ENCODE results near the gene TMTC2.

TMTC2 gene

DNA sequence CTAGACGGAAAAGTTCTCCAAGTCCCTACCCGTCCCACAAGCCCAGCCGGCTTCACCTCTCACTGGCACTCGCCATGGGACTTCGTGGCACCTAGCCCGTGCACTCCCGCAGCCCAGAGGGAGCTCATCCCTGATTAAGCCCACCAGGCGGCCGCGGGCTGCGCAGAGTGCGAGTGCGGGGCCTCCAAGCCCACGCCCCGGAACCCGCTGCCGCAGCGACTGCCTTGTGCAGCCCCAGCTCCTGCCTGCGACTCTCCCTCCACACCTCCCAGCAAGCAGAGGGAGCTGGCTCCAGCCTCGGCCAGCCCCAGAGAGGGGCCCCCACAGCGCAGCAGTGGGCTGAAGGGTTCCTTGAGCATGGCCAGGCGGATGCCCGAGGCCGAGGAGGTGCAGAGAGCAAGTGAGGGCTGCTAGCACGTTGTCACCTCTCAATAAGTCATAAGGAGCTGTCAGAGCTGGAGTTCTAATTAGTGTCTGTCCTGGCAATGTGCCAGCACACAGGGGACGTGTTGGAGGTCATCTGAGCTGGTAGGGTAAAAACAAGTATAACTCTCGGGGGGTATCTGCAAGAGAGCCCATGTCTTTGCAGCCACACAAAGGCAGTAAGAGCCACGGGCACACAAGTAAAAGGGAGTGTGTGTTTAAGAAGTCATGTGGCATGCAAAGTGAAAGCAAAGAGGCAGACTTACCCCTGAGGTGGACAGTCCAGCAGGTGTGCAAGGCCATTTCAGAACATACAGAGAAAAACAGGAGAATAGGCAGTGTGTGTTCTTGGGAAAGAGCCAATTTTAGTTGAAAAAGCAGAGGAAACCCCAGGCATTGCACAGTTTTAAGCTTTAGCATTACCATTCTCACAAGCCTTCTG is 27.1 kb upstream of the TMTC2 start:
- Histone ChIP-seq H3K36me3 (ENCODE audit: control insufficient read depth in 2 of 2, insufficient read depth in 1 of 2, low read length in 2 of 2) (no peaks in the 10 kb centered on the region), H3K27ac (ENCODE audit: extremely low read depth, low read depth, low read length) (no peak overlapping the region), H3K4me1 (ENCODE audit: control insufficient read depth, insufficient read depth, low read length) (no peaks in the 10 kb centered on the region), H3K4me3 (ENCODE audit: low read depth, low read length) (no peak overlapping the region), H3K9me3 (ENCODE audit: control insufficient read depth, insufficient read depth, low read depth, low read length) (no peaks in the 10 kb centered on the region)
- TF ChIP-seq ZNF335 (tag by site-specific recombination; conservative IDR thresholded peaks at IDR 0.05) (no peak), ZNF169 (tag by site-specific recombination; IDR thresholded peaks at IDR 0.05) (no peak), ZNF600 (tag by site-specific recombination; IDR thresholded peaks at IDR 0.05) (no peak), ZBTB8A (tag by site-specific recombination; IDR thresholded peaks at IDR 0.05) (no peak), ZFHX2 (tag by site-specific recombination; conservative IDR thresholded peaks at IDR 0.05) (no peak), BCL11B (tag by site-specific recombination; IDR thresholded peaks at IDR 0.05; ENCODE audit: low read depth) (no peak), ZNF768 (tag by site-specific recombination; IDR thresholded peaks at IDR 0.05) (no peak), ZSCAN23 (tag by site-specific recombination; IDR thresholded peaks at IDR 0.05) (no peak), ZBTB21 (tag by site-specific recombination; IDR thresholded peaks at IDR 0.05) (no peak), ZNF624 (tag by site-specific recombination; IDR thresholded peaks at IDR 0.05) (no peak), GLIS2 (tag by site-specific recombination; IDR thresholded peaks at IDR 0.05) (no peak), ZNF112 (tag by site-specific recombination; IDR thresholded peaks at IDR 0.05) (no peak), ZEB2 (tag by site-specific recombination; IDR thresholded peaks at IDR 0.05) (no peak), MEIS1 (CRISPR knock-in tag; IDR thresholded peaks at IDR 0.05; ENCODE audit: borderline replicate concordance) (no peak), ZNF571 (tag by site-specific recombination; IDR thresholded peaks at IDR 0.05) (no peak), ZNF623 (tag by site-specific recombination; IDR thresholded peaks at IDR 0.05) (no peak), ZNF211 (tag by site-specific recombination; IDR thresholded peaks at IDR 0.05; ENCODE audit: low read depth) (no peak)
- TF ChIP-seq, protein P1, sequence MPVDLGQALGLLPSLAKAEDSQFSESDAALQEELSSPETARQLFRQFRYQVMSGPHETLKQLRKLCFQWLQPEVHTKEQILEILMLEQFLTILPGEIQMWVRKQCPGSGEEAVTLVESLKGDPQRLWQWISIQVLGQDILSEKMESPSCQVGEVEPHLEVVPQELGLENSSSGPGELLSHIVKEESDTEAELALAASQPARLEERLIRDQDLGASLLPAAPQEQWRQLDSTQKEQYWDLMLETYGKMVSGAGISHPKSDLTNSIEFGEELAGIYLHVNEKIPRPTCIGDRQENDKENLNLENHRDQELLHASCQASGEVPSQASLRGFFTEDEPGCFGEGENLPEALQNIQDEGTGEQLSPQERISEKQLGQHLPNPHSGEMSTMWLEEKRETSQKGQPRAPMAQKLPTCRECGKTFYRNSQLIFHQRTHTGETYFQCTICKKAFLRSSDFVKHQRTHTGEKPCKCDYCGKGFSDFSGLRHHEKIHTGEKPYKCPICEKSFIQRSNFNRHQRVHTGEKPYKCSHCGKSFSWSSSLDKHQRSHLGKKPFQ (tag by site-specific recombination; IDR thresholded peaks at IDR 0.05), result no peak
- ChIA-PET CTCF (no interaction called here), POLR2A (interaction anchor here (0.7 kb wide), 2 partner anchors 27 kb away, joined by 3 read pairs; partner anchors contain the start of gene TMTC2)

DNA sequence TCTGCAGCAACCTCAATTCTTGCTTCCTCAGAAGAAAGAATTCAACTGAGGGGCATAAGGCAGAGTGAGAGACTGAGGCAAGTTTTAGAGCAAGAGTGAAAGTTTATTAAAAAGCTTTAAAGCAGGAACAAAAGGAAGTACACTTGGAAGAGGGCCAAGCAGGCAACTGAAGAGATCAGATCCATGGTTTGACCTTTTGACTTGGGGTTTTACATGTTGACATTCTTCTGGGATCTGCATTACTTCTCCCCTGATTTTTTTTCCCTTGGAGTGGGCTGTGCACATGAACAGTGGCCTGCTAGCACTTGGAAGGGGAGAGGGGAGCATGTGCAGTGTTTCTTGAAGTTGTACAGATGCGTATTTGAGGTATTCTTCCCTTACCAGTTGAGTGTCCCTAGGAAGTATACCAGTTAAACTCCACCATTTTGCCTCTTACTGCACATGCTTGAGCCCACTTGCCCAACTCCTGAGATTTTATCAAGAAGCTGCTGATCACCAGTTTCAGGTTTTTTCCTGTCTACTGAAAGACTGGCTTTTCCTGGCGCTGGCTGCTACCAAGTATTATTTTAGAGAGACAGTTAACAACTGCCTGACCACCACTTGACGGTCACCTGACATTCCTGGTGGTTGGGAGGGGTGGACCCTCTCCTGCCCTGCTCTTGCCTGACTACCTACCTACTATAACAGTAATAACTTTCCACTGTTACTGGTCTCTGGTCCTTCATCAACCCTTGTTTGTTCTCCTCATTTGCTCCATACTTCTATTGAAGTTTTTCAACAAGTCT is 26.0 kb upstream of the TMTC2 start:
- H3K4me1 ChIP-seq (ENCODE audit: control insufficient read depth, insufficient read depth, low read length), result no peaks in the 10 kb centered on the region
- POLR2A ChIA-PET, result no interaction called here
- H3K36me3 ChIP-seq (ENCODE audit: control insufficient read depth in 2 of 2, insufficient read depth in 1 of 2, low read length in 2 of 2), result no peaks in the 10 kb centered on the region
- no peak overlapping the region for H3K4me3 ChIP-seq (ENCODE audit: low read depth, low read length)
- TF ChIP-seq ZNF776 (tag by site-specific recombination; IDR thresholded peaks at IDR 0.05; ENCODE audit: borderline replicate concordance) (no peak), ZNF521 (tag by site-specific recombination; IDR thresholded peaks at IDR 0.05) (no peak), ZNF366 (tag by site-specific recombination; conservative IDR thresholded peaks at IDR 0.05) (no peak), HOXA7 (CRISPR knock-in tag; IDR thresholded peaks at IDR 0.05; ENCODE audit: borderline replicate concordance) (no peak), ZNF24 (tag by site-specific recombination; IDR thresholded peaks at IDR 0.05) (no peak), ZNF132 (tag by site-specific recombination; IDR thresholded peaks at IDR 0.05; ENCODE audit: borderline replicate concordance) (no peak), ZNF843 (tag by site-specific recombination; IDR thresholded peaks at IDR 0.05) (no peak), ZNF596 (tag by site-specific recombination; IDR thresholded peaks at IDR 0.05) (no peak), KLF9 (tag by site-specific recombination; IDR thresholded peaks at IDR 0.05; ENCODE audit: low read depth) (no peak), EGR2 (tag by site-specific recombination; IDR thresholded peaks at IDR 0.05; ENCODE audit: low read depth) (no peak)
- TF ChIP-seq, protein P2, sequence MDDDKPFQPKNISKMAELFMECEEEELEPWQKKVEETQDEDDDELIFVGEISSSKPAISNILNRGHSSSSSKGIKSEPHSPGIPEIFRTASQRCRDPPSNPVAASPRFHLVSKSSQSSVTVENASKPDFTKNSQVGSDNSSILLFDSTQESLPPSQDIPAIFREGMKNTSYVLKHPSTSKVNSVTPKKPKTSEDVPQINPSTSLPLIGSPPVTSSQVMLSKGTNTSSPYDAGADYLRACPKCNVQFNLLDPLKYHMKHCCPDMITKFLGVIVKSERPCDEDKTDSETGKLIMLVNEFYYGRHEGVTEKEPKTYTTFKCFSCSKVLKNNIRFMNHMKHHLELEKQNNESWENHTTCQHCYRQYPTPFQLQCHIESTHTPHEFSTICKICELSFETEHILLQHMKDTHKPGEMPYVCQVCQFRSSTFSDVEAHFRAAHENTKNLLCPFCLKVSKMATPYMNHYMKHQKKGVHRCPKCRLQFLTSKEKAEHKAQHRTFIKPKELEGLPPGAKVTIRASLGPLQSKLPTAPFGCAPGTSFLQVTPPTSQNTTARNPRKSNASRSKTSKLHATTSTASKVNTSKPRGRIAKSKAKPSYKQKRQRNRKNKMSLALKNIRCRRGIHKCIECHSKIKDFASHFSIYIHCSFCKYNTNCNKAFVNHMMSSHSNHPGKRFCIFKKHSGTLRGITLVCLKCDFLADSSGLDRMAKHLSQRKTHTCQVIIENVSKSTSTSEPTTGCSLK (tag by site-specific recombination; IDR thresholded peaks at IDR 0.05), result no peak
- TF ChIP-seq, protein P3, sequence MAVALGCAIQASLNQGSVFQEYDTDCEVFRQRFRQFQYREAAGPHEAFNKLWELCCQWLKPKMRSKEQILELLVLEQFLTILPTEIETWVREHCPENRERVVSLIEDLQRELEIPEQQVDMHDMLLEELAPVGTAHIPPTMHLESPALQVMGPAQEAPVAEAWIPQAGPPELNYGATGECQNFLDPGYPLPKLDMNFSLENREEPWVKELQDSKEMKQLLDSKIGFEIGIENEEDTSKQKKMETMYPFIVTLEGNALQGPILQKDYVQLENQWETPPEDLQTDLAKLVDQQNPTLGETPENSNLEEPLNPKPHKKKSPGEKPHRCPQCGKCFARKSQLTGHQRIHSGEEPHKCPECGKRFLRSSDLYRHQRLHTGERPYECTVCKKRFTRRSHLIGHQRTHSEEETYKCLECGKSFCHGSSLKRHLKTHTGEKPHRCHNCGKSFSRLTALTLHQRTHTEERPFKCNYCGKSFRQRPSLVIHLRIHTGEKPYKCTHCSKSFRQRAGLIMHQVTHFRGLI (tag by site-specific recombination; IDR thresholded peaks at IDR 0.05), result no peak
- CTCF ChIA-PET, result no interaction called here
- no peak overlapping the region for H3K27ac ChIP-seq (ENCODE audit: extremely low read depth, low read depth, low read length)
- no peaks in the 10 kb centered on the region for H3K9me3 ChIP-seq (ENCODE audit: control insufficient read depth, insufficient read depth, low read depth, low read length)
